ENCODE results near the gene FAM180B. TPM values are rescaled to one million over a fixed set of nuclear protein-coding genes. Genes with fewer than 3 reads are reported as not detected.

Gene FAM180B
- total and polyA plus RNA-seq, 10 of the 15 experiments (the other 5 are each of a cell fraction or from before 2014, with no cell fraction given): 0.04 to 0.34 TPM; not detected in 8

DNA sequence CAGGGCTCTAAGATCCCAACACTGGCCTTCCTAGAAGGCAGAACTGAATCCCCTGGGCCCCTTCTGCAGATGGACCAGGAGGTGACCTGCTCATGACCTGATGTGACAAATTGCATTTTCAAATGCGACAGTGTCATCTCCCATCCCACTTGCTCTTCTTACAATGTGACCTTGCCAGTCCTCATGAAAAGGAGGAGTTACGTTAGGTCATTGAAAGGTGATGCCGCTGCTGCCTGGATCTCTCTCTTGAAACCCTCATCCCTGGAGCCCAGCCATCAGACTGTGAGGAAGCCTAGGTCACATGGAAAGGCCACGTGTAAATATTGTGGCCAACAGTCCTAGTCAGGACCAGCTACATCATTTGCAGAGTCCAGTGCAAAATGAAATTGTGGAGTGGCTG, 13.4 kb downstream of the FAM180B start (continued):
- no peak for TF ChIP-seq EGR1 (IDR thresholded peaks at IDR 0.05; ENCODE audit: borderline replicate concordance in 1 of 2, low read depth in 2 of 2, low read length in 2 of 2)
- TF ChIP-seq, protein P1, sequence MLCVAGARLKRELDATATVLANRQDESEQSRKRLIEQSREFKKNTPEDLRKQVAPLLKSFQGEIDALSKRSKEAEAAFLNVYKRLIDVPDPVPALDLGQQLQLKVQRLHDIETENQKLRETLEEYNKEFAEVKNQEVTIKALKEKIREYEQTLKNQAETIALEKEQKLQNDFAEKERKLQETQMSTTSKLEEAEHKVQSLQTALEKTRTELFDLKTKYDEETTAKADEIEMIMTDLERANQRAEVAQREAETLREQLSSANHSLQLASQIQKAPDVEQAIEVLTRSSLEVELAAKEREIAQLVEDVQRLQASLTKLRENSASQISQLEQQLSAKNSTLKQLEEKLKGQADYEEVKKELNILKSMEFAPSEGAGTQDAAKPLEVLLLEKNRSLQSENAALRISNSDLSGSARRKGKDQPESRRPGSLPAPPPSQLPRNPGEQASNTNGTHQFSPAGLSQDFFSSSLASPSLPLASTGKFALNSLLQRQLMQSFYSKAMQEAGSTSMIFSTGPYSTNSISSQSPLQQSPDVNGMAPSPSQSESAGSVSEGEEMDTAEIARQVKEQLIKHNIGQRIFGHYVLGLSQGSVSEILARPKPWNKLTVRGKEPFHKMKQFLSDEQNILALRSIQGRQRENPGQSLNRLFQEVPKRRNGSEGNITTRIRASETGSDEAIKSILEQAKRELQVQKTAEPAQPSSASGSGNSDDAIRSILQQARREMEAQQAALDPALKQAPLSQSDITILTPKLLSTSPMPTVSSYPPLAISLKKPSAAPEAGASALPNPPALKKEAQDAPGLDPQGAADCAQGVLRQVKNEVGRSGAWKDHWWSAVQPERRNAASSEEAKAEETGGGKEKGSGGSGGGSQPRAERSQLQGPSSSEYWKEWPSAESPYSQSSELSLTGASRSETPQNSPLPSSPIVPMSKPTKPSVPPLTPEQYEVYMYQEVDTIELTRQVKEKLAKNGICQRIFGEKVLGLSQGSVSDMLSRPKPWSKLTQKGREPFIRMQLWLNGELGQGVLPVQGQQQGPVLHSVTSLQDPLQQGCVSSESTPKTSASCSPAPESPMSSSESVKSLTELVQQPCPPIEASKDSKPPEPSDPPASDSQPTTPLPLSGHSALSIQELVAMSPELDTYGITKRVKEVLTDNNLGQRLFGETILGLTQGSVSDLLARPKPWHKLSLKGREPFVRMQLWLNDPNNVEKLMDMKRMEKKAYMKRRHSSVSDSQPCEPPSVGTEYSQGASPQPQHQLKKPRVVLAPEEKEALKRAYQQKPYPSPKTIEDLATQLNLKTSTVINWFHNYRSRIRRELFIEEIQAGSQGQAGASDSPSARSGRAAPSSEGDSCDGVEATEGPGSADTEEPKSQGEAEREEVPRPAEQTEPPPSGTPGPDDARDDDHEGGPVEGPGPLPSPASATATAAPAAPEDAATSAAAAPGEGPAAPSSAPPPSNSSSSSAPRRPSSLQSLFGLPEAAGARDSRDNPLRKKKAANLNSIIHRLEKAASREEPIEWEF (IDR thresholded peaks at IDR 0.05; ENCODE audit: insufficient replicate concordance, low read depth, low read length): no peak
- no peak for TF ChIP-seq RAD51 (IDR thresholded peaks at IDR 0.05)
- TF ChIP-seq RELA (IDR thresholded peaks at IDR 0.05; ENCODE audit: borderline replicate concordance, partially characterized antibody): no peak
- TF ChIP-seq E4F1 (IDR thresholded peaks at IDR 0.05; ENCODE audit: borderline replicate concordance, partially characterized antibody): no peak
- no peak for TF ChIP-seq STAT3 (IDR thresholded peaks at IDR 0.05; ENCODE audit: low read depth, low read length)
- no peak for TF ChIP-seq PML (IDR thresholded peaks at IDR 0.05; ENCODE audit: low read length)
- TF ChIP-seq SIX5 (IDR thresholded peaks at IDR 0.05; ENCODE audit: low read depth, low read length, severe bottlenecking): no peak
- TF ChIP-seq BMI1 (IDR thresholded peaks at IDR 0.05; ENCODE audit: borderline replicate concordance): no peak
- no peak for TF ChIP-seq E2F4 (IDR thresholded peaks at IDR 0.05; ENCODE audit: low read depth, low read length)
- TF ChIP-seq IKZF2 (IDR thresholded peaks at IDR 0.05): no peak
- TF ChIP-seq REST (IDR thresholded peaks at IDR 0.05; ENCODE audit: low read depth, low read length): no peak
- TF ChIP-seq ZBTB33 (IDR thresholded peaks at IDR 0.05): no peak

Measured in GM12878 (cell line).